Heart left ventricle (tissue), 16 donors: ENCODE data around the gene UBE2E2. TPM values are rescaled to one million over a fixed set of nuclear protein-coding genes. Genes with fewer than 3 reads are reported as not detected.

Source experiments
- ATAC-seq, 4 donors: fragments of 200-7000 bp; cut with Tn5 transposase; one replicate each; pipeline ENCODE4 v1.9.1; 2020 to 2022; ENCODE audit warnings: moderate library complexity in 4 of 4, mild to moderate bottlenecking in 3 of 4, moderate number of reproducible peaks in 1 of 4
- DNase-seq, 5 donors: peaks; one replicate each; pipeline ENCODE4 v3.0.0-alpha.2; 2020
- H3K27ac ChIP-seq, 12 donors: fragments of 200-600 bp; sonication (generic) in 4 of 12; one replicate each; pipeline versions ENCODE4 v1.5.0 to v1.8.0; 2016 to 2022; ENCODE audit warnings: mild to moderate bottlenecking in 2 of 12
- H3K27me3 ChIP-seq, 9 donors: fragments of 200-600 bp; sonication (generic) in 2 of 9; one replicate each; pipeline versions ENCODE4 v1.5.1 to v1.8.0; 2016 to 2022; ENCODE audit warnings: mild to moderate bottlenecking in 3 of 9
- H3K36me3 ChIP-seq, 9 donors: fragments of 200-600 bp; sonication (generic) in 2 of 9; one replicate each; pipeline versions ENCODE4 v1.5.0 to v1.8.0; 2018 to 2022; ENCODE audit warnings: mild to moderate bottlenecking in 2 of 9
- H3K4me1 ChIP-seq, 12 donors: fragments of 200-600 bp; sonication (generic) in 4 of 12; one replicate each; pipeline versions ENCODE4 v1.5.0 to v1.8.0; 2016 to 2022; ENCODE audit warnings: mild to moderate bottlenecking in 3 of 12
- H3K4me3 ChIP-seq, 12 donors: fragments of 200-600 bp; sonication (generic) in 4 of 12; one replicate each; pipeline versions ENCODE4 v1.5.0 to v1.8.0; 2017 to 2022; ENCODE audit warnings: mild to moderate bottlenecking in 9 of 12, moderate library complexity in 4 of 12
- H3K9me3 ChIP-seq, 12 donors: fragments of 200-600 bp; sonication (generic) in 4 of 12; one replicate each; pipeline versions ENCODE4 v1.5.0 to v1.8.0; 2016 to 2022; ENCODE audit warnings: mild to moderate bottlenecking in 1 of 12
- CTCF ChIP-seq, 12 donors: fragments of 200-600 bp; sonication (generic) in 4 of 12; IDR thresholded peaks; one replicate each; pipeline versions ENCODE4 v1.5.0 to v1.8.0; 2018 to 2022; ENCODE audit warnings: antibody characterized with exemption in 12 of 12, mild to moderate bottlenecking in 5 of 12
- POLR2A ChIP-seq, 2 donors: fragments of 450-650 bp; IDR thresholded peaks; one replicate each; pipeline ENCODE4 v1.6.1; 2017; ENCODE audit warnings: antibody characterized with exemption in 2 of 2, mild to moderate bottlenecking in 2 of 2, moderate library complexity in 2 of 2
- WGBS, 4 donors: extraction: QIAGEN DNeasy Blood & Tissue Kit in 2 of 4; methylation state at CpG; one replicate each; pipeline versions ENCODE4 v1.1.5 to v1.1.7; 2013 to 2018; 5-methylcytosine and 5-hydroxymethylcytosine counted together
- intact Hi-C, 10 donors: fragments of 100-400 bp; cut with DNase I; formaldehyde crosslinking; loops; one replicate each; pipeline versions ENCODE4 v1.11.1 to v1.14.2; 2022
- polyA plus RNA-seq, 2 donors: library from polyadenylated mRNA; stranded (reverse); fragments of 200-250 nt; gene quantifications; one replicate each; pipeline ENCODE4 v1.2.3, GENCODE V29; 2013
- total RNA-seq, 9 donors: library from RNA; depleted of rRNA in 2 of 9; stranded (reverse); fragments of >200 nt in 2 of 9; fragmentation: NEBNext Ultra II Directional in 3 of 9; extraction: Animal tissue kit (Norgen Biotek cat#: 25700) in 3 of 9; gene quantifications; one replicate each; pipeline versions ENCODE4 v1.1.0 to v1.2.4, GENCODE V29; 2016 to 2023
- donor health status: ischemic (EF 13 %, LVEDD 7.1; RV severe dilation, severe dysfunction).
- donor health status: healthy with polysubstance abuse.
- donor health status: DM: no; HTN: yes; CAD: no.
- donor health status: DM: no; HTN: no; CAD: no.
- donor health status: ischemic (EF 25% LVEDD 6.9; RV normal size, moderate dysfunction).
- donor health status: ischemic (EF 25% LVEDD 5.7; RV mildly dilated, moderate dysfunction).
- donor health status: healthy.
- donor health status: DM: yes; HTN: yes; CAD: no.
- donor health status: ischemic (EF 35%, LVEDD 5.7; RV mildly dilated, moderate dysfunction).
- donor health status: nonischemic (EF 11% LVEDD 7.7; RV severe dilation, severe dysfunction).
- donor health status: DM: yes; HTN: yes; CAD: no.
- donor health status: PGD.
- donor health status: ischemic (EF 29% LVEDD 5.4; RV normal size, mild dysfunction).
- donor health status: nonischemic (EF 23%, LVEDD 6.1; RV moderate dilation, normal function).

Gene UBE2E2
- total and polyA plus RNA-seq, 11 donors, result 21.9 to 63.9 (median 50.8) TPM

- 92 to 100% (median 94%) methylated on average over 2 of the region's 2 CpGs for WGBS, 4 donors
- no peak for ATAC-seq
- H3K4me1 ChIP-seq, result peaks cover 0 to 27% (median 7%) of the 10 kb centered on the region in 12 donors
- no peak overlapping the region for H3K27ac ChIP-seq
- no peak overlapping the region for H3K4me3 ChIP-seq
- TF ChIP-seq POLR2A (IDR thresholded peaks at IDR 0.05), result no peak
- TF ChIP-seq CTCF (IDR thresholded peaks at IDR 0.05), result no peak
- H3K9me3 ChIP-seq, result no peaks in the 10 kb centered on the region
- H3K27me3 ChIP-seq, result no peaks in the 10 kb centered on the region
- H3K36me3 ChIP-seq, result no peaks in the 10 kb centered on the region
- intact Hi-C loops, result no loop called here
- DNase-seq, result no peak
Observed at GRCh38 chr3:23435318-23435717, 232.2 kb downstream of the UBE2E2 start.

GRCh38 chr3:23435904-23436303 lies 232.8 kb downstream of the UBE2E2 start:
- Histone ChIP-seq H3K9me3 (no peaks in the 10 kb centered on the region), H3K27me3 (no peaks in the 10 kb centered on the region), H3K36me3 (no peaks in the 10 kb centered on the region), H3K4me1 (peaks cover 0 to 24% (median 6%) of the 10 kb centered on the region in 12 donors), H3K27ac (no peak overlapping the region), H3K4me3 (no peak overlapping the region)
- ATAC-seq, result no peak
- DNase-seq, result no peak
- intact Hi-C loops, result no loop called here
- TF ChIP-seq CTCF (IDR thresholded peaks at IDR 0.05), result no peak
- TF ChIP-seq POLR2A (IDR thresholded peaks at IDR 0.05), result no peak
- WGBS, 4 donors, result 97 to 99% (median 97%) methylated on average over 9 of the region's 9 CpGs

GRCh38 chr3:23437484-23438145 lies 234.5 kb downstream of the UBE2E2 start:
- no peaks in the 10 kb centered on the region for H3K36me3 ChIP-seq

GRCh38 chr3:23438657-23439056 lies 235.5 kb downstream of the UBE2E2 start:
- Histone ChIP-seq H3K36me3 (no peaks in the 10 kb centered on the region), H3K27me3 (no peaks in the 10 kb centered on the region), H3K27ac (no peak overlapping the region), H3K4me3 (no peak overlapping the region), H3K9me3 (no peaks in the 10 kb centered on the region), H3K4me1 (peaks cover 0 to 32% (median 2%) of the 10 kb centered on the region in 12 donors)
- intact Hi-C loops, result no loop called here
- TF ChIP-seq POLR2A (IDR thresholded peaks at IDR 0.05), result no peak
- TF ChIP-seq CTCF (IDR thresholded peaks at IDR 0.05), result no peak
- DNase-seq (no peak), ATAC-seq (no peak)

More at GRCh38 chr3:23437484-23438145, 234.5 kb downstream of the UBE2E2 start:
- TF ChIP-seq POLR2A (IDR thresholded peaks at IDR 0.05), result no peak
- TF ChIP-seq CTCF (IDR thresholded peaks at IDR 0.05), result no peak
- Histone ChIP-seq H3K9me3 (no peaks in the 10 kb centered on the region), H3K27me3 (no peaks in the 10 kb centered on the region), H3K4me3 (no peak overlapping the region), H3K27ac (no peak overlapping the region), H3K4me1 (peaks cover 0 to 23% (median 0%) of the 10 kb centered on the region in 12 donors)
- intact Hi-C loops, result no loop called here
- ATAC-seq (no peak), DNase-seq (no peak)
- 89 to 92% (median 90%) methylated on average over 7 of the region's 7 CpGs for WGBS, 4 donors
